ENCODE data around the gene PHF1. TPM values are rescaled to one million over a fixed set of nuclear protein-coding genes. Genes with fewer than 3 reads are reported as not detected.
A peak's percentile ranks its signal among the peaks of the same experiment; 100 is the strongest.

The PHF1 gene
- total RNA-seq, 2 donors from 2014 or later: 98.2 to 132 TPM

GRCh38 chr6:33390767-33391277 lies 20.0 kb upstream of the PHF1 start:
- Histone ChIP-seq H3K4me3 (peak overlapping the region in 1 of 2 donors; percentile 41), H3K27ac (peak overlapping the region; percentile 92), H3K27me3 (replicated peaks; ENCODE audit: insufficient read depth) (no peaks in the 10 kb centered on the region), H3K9me3 (no peaks in the 10 kb centered on the region), H3K4me1 (replicated peaks) (no peaks in the 10 kb centered on the region), H3K36me3 (no peaks in the 10 kb centered on the region)
- intact Hi-C loops (cut with DNase I): loop anchor here (1.0 to 5.0 kb wide), 3 partner anchors 19 to 64 kb away; partner anchors contain the start of gene ZBTB9
- 62% methylated on average over 9 of the region's 9 CpGs for WGBS
- no peak for TF ChIP-seq CTCF (IDR thresholded peaks at IDR 0.05)
- TF ChIP-seq POLR2AphosphoS5 (IDR thresholded peaks at IDR 0.05): no peak
- no peak for TF ChIP-seq POLR2A (IDR thresholded peaks at IDR 0.05)
- DNase-seq (ENCODE audit: low spot score): no peak

- intact Hi-C loops (cut with DNase I): loop anchor here (1.0 to 5.0 kb wide), 3 partner anchors 19 to 63 kb away; partner anchors contain the start of gene ZBTB9
- WGBS: under 1% methylated on average over 61 of the region's 67 CpGs
- peak; percentile 100 for TF ChIP-seq POLR2AphosphoS5 (IDR thresholded peaks at IDR 0.05)
- peak; percentile 40 for TF ChIP-seq POLR2A (IDR thresholded peaks at IDR 0.05)
- peak; percentile 97 to 99 (median 99) for TF ChIP-seq CTCF (IDR thresholded peaks at IDR 0.05)
Observed at GRCh38 chr6:33391278-33391921, 19.4 kb upstream of the PHF1 start, which contains the start of gene KIFC1. TSS of gene KIFC1 (plus strand) at chr6:33391823. CDS start at chr6:33391986, 163 bp downstream.

GRCh38 chr6:33391922-33392594 lies 18.8 kb upstream of the PHF1 start:
- no peaks in the 10 kb centered on the region for H3K36me3 ChIP-seq
- WGBS: under 1% methylated on average over 31 of the region's 31 CpGs
- intact Hi-C loops (cut with DNase I): loop anchor here (1.0 to 5.0 kb wide), 3 partner anchors 18 to 63 kb away; partner anchors contain the start of gene ZBTB9

More at GRCh38 chr6:33391278-33391921, 19.4 kb upstream of the PHF1 start, which contains the start of gene KIFC1:
- Histone ChIP-seq H3K27me3 (replicated peaks; ENCODE audit: insufficient read depth) (no peaks in the 10 kb centered on the region), H3K4me1 (replicated peaks) (no peaks in the 10 kb centered on the region), H3K36me3 (no peaks in the 10 kb centered on the region), H3K27ac (peak within 1 kb of the TSS; percentile 92), H3K9me3 (no peaks in the 10 kb centered on the region), H3K4me3 (peak within 1 kb of the TSS; percentile 25 to 41)
- DNase-seq (ENCODE audit: low spot score): peak; percentile 99

GRCh38 chr6:33392595-33392948 lies 18.2 kb upstream of the PHF1 start:
- Histone ChIP-seq H3K9me3 (no peaks in the 10 kb centered on the region), H3K4me1 (replicated peaks) (no peaks in the 10 kb centered on the region), H3K36me3 (no peaks in the 10 kb centered on the region), H3K27ac (no peak overlapping the region), H3K4me3 (no peak overlapping the region), H3K27me3 (replicated peaks; ENCODE audit: insufficient read depth) (no peaks in the 10 kb centered on the region)
- intact Hi-C loops (cut with DNase I): loop anchor here (5.0 kb wide), 1 partner anchor 35 kb away; no protein-coding TSS in a partner anchor
- TF ChIP-seq POLR2AphosphoS5 (IDR thresholded peaks at IDR 0.05) (no peak), POLR2A (IDR thresholded peaks at IDR 0.05) (no peak), CTCF (IDR thresholded peaks at IDR 0.05) (no peak)
- 34% methylated on average over 5 of the region's 5 CpGs for WGBS
- DNase-seq (ENCODE audit: low spot score): no peak

More at GRCh38 chr6:33391922-33392594, 18.8 kb upstream of the PHF1 start:
- Histone ChIP-seq H3K9me3 (no peaks in the 10 kb centered on the region), H3K4me3 (peak overlapping the region; percentile 25 to 41), H3K4me1 (replicated peaks) (no peaks in the 10 kb centered on the region), H3K27me3 (replicated peaks; ENCODE audit: insufficient read depth) (no peaks in the 10 kb centered on the region), H3K27ac (peak overlapping the region; percentile 92)
- no peak for DNase-seq (ENCODE audit: low spot score)
- TF ChIP-seq POLR2AphosphoS5 (IDR thresholded peaks at IDR 0.05): no peak
- no peak for TF ChIP-seq POLR2A (IDR thresholded peaks at IDR 0.05)
- no peak for TF ChIP-seq CTCF (IDR thresholded peaks at IDR 0.05)

Measured in prostate gland (tissue), 2 donors.